ENCODE data around the gene CBX8. TPM values are rescaled to one million over a fixed set of nuclear protein-coding genes. Genes with fewer than 3 reads are reported as not detected.

CBX8 gene
- total and polyA plus RNA-seq, 2 of the 13 experiments (the other 11 are each of a cell fraction or from before 2014, with no cell fraction given) = 0.34 to 12.6 TPM

- peak; percentile 84; the same call in 1 of the 2 replicates for TF ChIP-seq NPAS2 (CRISPR knock-in tag; IDR thresholded peaks at IDR 0.05; ENCODE audit: borderline replicate concordance)
- peak; percentile 76 for TF ChIP-seq KAT8 (CRISPR knock-in tag; IDR thresholded peaks at IDR 0.05)
- no peak for TF ChIP-seq TARDBP (CRISPR knock-in tag; IDR thresholded peaks at IDR 0.05)
- no peak for TF ChIP-seq ZBTB3 (CRISPR knock-in tag; IDR thresholded peaks at IDR 0.05; ENCODE audit: borderline replicate concordance, low read depth)
- no peak for TF ChIP-seq HNF4G (IDR thresholded peaks at IDR 0.05; ENCODE audit: borderline replicate concordance, low read depth, low read length)
- peak; percentile 76; the same call in 1 of the 2 replicates for TF ChIP-seq HNF4G (CRISPR knock-in tag; IDR thresholded peaks at IDR 0.05; ENCODE audit: borderline replicate concordance, low read depth)
- peak; percentile 52; the same call in 1 of the 2 replicates for TF ChIP-seq PAXIP1 (CRISPR knock-in tag; conservative IDR thresholded peaks at IDR 0.05)
- 0 out of 2 replicates have a peak, but pooled peaks have one; percentile 65 for TF ChIP-seq ZNF713 (CRISPR knock-in tag; IDR thresholded peaks at IDR 0.05)
- TF ChIP-seq ZNF3 (CRISPR knock-in tag; IDR thresholded peaks at IDR 0.05) = no peak; the same call in 1 of the 2 replicates
- TF ChIP-seq ZFP36L2 (CRISPR knock-in tag; IDR thresholded peaks at IDR 0.05) = no peak; the same call in 1 of the 2 replicates
- TF ChIP-seq NKX3-1 (CRISPR knock-in tag; IDR thresholded peaks at IDR 0.05) = peak; percentile 85
- peak; percentile 67; the same call in 1 of the 2 replicates for TF ChIP-seq HIC2 (CRISPR knock-in tag; IDR thresholded peaks at IDR 0.05; ENCODE audit: low read depth)
- peak; percentile 86 for TF ChIP-seq REL (CRISPR knock-in tag; conservative IDR thresholded peaks at IDR 0.05)
- TF ChIP-seq MIXL1 (CRISPR knock-in tag; IDR thresholded peaks at IDR 0.05) = peak; percentile 68; the same call in 1 of the 2 replicates
- TF ChIP-seq CHCHD3 (CRISPR knock-in tag; IDR thresholded peaks at IDR 0.05) = peak; percentile 96; the same call in 1 of the 2 replicates
- TF ChIP-seq ZEB1 (IDR thresholded peaks at IDR 0.05; ENCODE audit: insufficient replicate concordance, low read depth) = no peak
- no peak; the same call in 1 of the 2 replicates for TF ChIP-seq TIGD3 (CRISPR knock-in tag; IDR thresholded peaks at IDR 0.05; ENCODE audit: borderline replicate concordance)
- peak; percentile 97; the same call in 1 of the 2 replicates for TF ChIP-seq LBX2 (CRISPR knock-in tag; IDR thresholded peaks at IDR 0.05; ENCODE audit: borderline replicate concordance)
- TF ChIP-seq ELF3 (CRISPR knock-in tag; IDR thresholded peaks at IDR 0.05) = peak; percentile 80; the same call in 1 of the 2 replicates
- TF ChIP-seq ZBTB42 (CRISPR knock-in tag; IDR thresholded peaks at IDR 0.05) = peak; percentile 94
- TF ChIP-seq ZNF331 (CRISPR knock-in tag; IDR thresholded peaks at IDR 0.05) = peak; percentile 55
- peak; percentile 69; the same call in 1 of the 2 replicates for TF ChIP-seq CBFB (CRISPR knock-in tag; IDR thresholded peaks at IDR 0.05)
- TF ChIP-seq ARHGAP35 (CRISPR knock-in tag; IDR thresholded peaks at IDR 0.05; ENCODE audit: borderline replicate concordance) = peak; percentile 94
These were observed 7.3 kb upstream of the CBX8 start (continued) for GRCh38 chr17:79803997-79804855.

Data from HepG2 (cell line).